HG02642 (cell line): ENCODE results near the gene RPS21.

Source experiments
- ATAC-seq: cut with Tn5 transposase; IDR thresholded peaks from one replicate; pipeline ENCODE4 v1.9.1; 2021; ENCODE audit warnings: mild to moderate bottlenecking; ENCODE audit not compliant: unreplicated experiment, poor library complexity

RPS21 gene

DNA sequence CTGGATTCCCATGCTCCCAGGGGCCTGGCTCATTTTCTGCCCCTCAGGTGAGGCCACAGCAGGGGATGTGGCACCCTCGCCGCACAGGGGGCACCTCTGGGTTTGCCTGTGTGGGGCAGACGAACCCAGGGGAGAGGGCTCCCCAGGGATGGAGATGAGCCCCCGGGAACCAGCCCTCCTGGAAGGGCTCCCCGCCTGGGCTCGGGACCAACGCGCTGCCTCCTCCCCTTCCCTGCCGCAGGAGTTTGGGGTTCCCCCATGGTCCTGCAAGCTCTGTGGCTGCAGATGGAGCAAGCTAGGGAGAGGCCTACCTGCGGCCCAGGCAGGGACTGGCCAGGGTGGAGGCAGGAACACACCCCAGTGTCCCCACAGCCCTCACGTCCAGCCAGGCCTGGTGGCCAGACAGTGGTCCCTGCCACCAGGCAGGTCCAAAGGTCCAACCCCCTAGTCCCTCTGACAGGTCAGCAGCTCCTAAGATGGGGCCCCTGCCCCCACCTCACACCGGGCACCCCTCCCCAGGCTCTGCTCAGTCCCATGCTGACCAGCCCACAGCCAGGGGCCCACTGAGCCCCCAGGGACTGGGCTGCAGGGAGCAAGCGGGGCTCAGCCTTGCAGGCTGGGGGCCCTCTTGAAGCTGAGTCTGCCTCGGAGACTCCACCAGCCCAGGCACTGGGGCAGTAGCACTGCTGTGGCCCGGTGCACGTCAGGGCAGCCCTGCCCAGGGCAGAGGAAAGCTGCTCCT lies 33.4 kb upstream of the RPS21 start:
- ATAC-seq: no peak

GRCh38 chr20:62354031-62354808 lies 32.7 kb upstream of the RPS21 start:
- ATAC-seq: no peak

GRCh38 chr20:62354811-62355341 lies 32.0 kb upstream of the RPS21 start:
- ATAC-seq: no peak

DNA sequence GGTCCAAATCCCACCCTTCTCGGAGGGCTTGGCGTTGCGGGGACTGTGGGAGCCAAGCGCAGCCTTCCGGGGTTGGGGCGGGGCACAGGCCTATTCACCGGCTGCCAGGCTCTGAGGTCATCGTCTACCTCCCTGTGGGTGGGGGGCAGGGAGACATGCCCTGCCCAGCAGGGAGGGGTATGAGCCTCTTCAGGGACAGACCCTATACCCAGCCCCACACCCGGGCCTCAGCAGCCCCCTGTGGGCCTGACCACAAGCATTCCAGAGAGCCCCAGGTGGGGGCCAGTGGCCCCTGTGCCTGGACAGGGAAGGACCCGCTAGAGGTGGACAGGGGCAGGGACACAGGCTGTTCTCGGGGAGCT lies 31.4 kb upstream of the RPS21 start:
- ATAC-seq: no peak

GRCh38 chr20:62355878-62356588 lies 30.9 kb upstream of the RPS21 start:
- ATAC-seq: no peak

- ATAC-seq: no peak
Measured at GRCh38 chr20:62356589-62357186, 30.2 kb upstream of the RPS21 start.

- ATAC-seq: no peak
Measured at GRCh38 chr20:62357187-62357667, 29.7 kb upstream of the RPS21 start.

DNA sequence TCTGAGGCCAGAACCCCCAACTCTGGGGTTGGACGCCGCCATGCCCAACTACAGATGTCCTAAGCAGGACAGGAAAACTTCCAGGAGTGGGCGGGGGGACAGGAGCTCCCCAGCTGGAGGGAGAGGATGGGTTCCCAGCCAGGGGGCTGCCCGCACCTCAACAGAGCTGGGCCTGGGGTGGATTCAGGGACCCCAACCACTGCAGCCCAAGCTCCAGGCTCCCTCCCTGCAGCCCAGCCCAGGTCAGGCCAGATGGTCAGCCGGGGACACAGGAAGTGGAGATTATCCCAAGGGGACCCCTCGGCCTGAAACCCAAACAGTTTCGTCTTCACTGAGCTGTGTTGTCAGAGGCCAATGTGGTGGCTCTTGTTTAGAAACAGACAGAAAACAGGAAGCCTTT lies 29.2 kb upstream of the RPS21 start:
- no peak for ATAC-seq

DNA sequence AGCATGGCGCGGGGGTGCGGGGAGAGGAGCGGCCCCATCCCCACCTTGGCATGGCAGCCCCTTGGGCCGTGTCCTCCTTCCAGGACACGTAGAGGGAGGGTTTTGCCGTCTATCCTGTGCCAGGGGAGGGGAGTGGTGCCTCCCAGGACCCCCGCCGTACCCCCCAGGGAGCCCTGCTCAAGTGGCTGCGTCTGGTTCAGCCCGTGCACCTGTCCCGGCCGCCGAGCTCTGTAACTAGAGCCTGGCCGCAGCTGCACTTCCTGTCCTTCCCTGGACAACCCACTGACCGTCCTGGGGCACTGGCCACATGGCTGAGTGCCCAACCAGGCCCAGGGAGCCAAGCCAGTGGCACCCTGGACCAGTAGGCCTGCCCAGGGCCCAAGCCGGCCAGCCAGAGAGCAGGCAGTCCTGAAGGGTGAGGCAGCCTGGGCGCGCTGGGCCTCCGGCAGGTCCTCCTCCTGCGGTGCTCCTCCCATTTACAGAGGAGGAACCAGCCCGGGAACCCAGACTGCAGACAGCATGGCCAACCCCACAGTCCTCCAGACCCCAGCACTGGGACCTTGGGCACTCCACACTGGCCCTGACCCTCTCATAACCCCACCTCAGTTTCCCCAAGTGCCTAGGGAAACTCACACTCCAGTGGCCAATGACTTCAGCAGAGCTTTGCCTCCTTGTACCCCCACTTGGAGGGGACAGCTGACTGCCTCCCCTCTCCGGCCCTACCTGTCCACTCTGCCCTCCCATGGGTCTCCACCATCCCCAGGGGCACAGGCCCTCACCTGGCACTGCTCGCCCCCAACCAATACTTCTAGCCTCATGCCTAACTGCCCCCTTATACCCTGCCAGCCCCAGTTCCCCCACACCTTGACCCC lies 28.5 kb upstream of the RPS21 start:
- ATAC-seq: no peak

DNA sequence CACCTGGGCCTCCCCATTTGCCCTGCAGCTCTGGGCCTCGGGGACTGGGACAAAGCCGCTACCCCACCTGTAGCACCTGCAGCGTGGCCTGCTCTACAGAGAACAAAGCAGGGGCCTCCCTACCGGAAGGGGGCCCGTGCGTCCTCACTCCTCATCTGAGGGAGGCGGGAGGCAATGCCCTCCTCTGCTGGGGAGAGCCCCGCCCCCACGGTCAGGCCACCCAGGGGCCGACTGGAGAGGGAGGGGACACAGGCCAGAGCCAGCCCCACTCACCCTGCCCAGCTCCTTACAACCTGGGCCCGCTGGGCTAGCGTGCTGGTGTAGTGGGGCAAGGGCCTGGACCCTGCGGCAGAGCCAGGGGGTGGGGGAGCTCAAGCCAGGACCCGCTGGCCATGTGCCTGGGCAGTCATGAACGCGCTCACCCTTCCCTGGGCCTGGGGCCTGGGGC lies 27.8 kb upstream of the RPS21 start:
- ATAC-seq: no peak

- ATAC-seq: no peak
Measured at GRCh38 chr20:62359491-62360121, 27.3 kb upstream of the RPS21 start.

GRCh38 chr20:62360854-62361798 lies 25.8 kb upstream of the RPS21 start:
- no peak for ATAC-seq

- ATAC-seq: no peak
Measured at GRCh38 chr20:62361799-62362589, 24.9 kb upstream of the RPS21 start.

DNA sequence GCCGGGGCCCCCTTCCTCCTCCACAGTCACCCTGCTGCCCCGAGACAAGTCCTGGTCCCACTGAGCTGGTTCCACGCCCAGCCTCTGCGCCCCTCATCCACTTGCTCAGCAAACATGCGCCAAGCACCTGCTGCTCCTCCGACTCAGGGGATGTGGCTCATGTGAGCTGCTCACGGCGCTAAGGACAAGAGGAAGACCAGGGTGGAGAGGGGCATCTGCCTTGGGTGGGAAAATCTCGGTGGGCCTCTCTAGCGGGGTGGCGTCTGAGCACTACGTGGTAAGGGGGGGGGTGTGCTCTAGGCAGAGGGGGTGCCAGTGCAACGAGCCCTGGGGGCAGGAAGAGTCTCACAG lies 24.3 kb upstream of the RPS21 start:
- ATAC-seq: no peak

DNA sequence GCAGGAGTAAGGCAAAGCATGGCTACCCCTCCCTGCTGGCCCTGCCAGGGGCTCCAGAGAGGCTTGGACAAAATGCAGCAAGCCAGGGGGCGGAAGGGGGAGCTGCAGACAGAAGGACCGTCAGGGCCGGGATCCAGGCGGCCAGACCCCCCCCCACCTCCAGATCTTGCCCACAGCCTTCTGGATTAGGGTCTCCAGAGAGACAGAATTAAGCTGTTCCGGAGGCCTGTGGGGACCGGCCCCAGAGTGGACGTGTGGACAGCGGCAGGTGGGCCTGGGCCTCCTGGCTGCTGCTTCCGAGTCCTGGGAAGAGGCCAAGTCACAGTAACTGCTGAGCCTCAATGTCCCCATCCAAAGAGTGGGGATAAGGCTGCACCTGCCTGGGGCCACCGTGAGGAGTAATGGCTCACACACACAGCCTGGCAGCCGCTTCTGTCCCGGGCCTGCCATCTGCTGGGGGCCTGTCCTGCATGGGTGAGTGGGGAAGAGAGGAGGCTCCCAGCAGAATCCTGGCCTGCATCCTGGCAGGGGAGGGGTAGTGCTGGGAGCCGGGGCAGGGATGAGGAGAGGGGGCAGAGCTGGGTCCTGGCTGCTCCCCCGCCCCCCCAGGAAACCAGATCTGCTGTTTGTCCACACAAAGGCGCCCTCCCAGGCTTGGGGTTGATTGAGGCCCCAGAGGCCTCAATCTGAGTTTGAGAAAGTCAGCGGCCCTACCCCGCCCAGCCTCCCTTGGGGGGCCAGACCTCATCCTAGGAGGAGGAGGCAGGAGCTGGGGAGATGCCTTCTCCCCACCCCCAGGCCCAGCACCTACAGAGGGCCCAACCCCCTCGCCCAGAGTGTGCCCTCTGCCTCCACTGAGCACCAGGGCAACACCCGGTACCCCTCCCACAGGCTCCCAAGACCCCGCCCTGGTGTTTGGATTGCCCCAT lies 23.6 kb upstream of the RPS21 start:
- no peak for ATAC-seq
